Upper lobe of right lung (tissue), 1 donor: Measurements from ENCODE around the gene TLCD3B. TPM values are rescaled to one million over a fixed set of nuclear protein-coding genes. Genes with fewer than 3 reads are reported as not detected.

ENCODE experiments used
- ATAC-seq: fragments of 200-7000 bp; cut with Tn5 transposase; one replicate; pipeline ENCODE4 v1.9.1; 2020; ENCODE audit warnings: mild to moderate bottlenecking, moderate library complexity
- DNase-seq: peaks from one replicate; pipeline ENCODE4 v3.0.0-alpha.2; 2020
- H3K27ac ChIP-seq: fragments of 200-600 bp; one replicate; pipeline ENCODE4 v1.8.0; 2022
- H3K27me3 ChIP-seq: fragments of 200-600 bp; one replicate; pipeline ENCODE4 v1.8.0; 2022; ENCODE audit warnings: mild to moderate bottlenecking
- H3K36me3 ChIP-seq: fragments of 200-600 bp; one replicate; pipeline ENCODE4 v1.8.0; 2022
- H3K4me1 ChIP-seq: fragments of 200-600 bp; one replicate; pipeline ENCODE4 v1.8.0; 2022
- H3K4me3 ChIP-seq: fragments of 200-600 bp; one replicate; pipeline ENCODE4 v1.8.0; 2022; ENCODE audit warnings: mild to moderate bottlenecking
- H3K9me3 ChIP-seq: fragments of 200-600 bp; one replicate; pipeline ENCODE4 v1.8.0; 2022
- intact Hi-C: fragments of 100-400 bp; cut with DNase I; formaldehyde crosslinking; loops from one replicate; pipeline ENCODE4 v1.11.0; 2022
- total RNA-seq: library from RNA; stranded (reverse); fragmentation: NEBNext Ultra II Directional; extraction: Animal tissue kit (Norgen Biotek cat#: 25700); gene quantifications from one replicate; pipeline ENCODE4 v1.2.1, GENCODE V29; 2021
- TF ChIP-seq, protein P1 (sequence below): fragments of 200-600 bp; IDR thresholded peaks from one replicate; pipeline ENCODE4 v1.8.0; 2022; ENCODE audit warnings: antibody characterized with exemption
- donor health status: DM: no; HTN: yes; CAD: no; lungs with severe emphysema.

TLCD3B gene
- total RNA-seq, 1 donor from 2014 or later, result not detected

DNA sequence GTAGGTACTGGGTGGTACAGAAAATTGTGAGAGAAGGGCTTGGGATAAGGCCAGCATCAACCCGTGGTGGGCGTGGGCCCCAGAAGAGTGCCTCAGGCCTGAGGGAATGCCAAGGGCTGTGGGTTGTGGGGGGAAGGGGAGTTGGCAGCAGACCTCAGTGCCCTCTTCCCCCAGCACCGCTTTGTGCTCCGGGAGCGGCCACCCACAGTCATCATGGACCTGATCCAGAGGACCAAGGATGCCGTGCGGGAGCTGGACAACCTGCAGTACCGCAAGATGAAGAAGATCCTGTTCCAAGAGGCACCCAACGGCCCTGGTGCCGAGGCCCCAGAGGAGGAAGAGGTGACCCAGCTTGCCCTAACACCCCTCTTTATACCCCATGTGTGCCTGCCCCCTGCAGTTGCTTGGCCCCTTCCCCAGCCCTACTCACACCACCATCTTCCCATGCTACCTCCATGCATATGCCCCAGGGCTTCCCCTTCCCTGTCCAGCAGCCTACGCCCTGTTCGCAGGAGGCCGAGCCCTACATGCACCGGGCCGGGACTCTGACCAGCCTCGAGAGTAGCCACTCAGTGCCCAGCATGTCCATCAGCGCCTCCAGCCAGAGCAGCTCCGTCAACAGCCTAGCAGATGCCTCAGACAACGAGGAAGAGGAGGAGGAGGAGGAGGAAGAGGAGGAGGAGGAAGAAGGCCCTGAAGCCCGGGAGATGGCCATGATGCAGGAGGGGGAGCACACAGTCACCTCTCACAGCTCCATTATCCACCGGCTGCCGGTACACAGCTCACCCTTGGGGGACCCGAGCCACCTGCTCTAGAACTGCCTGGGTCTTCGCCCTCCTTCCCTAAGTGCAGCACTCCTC, 48.3 kb downstream of the TLCD3B start:
- no peaks in the 10 kb centered on the region for H3K9me3 ChIP-seq
- H3K27ac ChIP-seq, result peak overlapping the region; percentile 43
- no peaks in the 10 kb centered on the region for H3K27me3 ChIP-seq
- intact Hi-C loops, result no loop called here
- H3K4me1 ChIP-seq, result peaks cover 13% of the 10 kb centered on the region
- no peak for ATAC-seq
- H3K36me3 ChIP-seq, result peaks cover 100% of the 10 kb centered on the region
- H3K4me3 ChIP-seq, result no peak overlapping the region
- no peak for DNase-seq
- TF ChIP-seq, protein P1, sequence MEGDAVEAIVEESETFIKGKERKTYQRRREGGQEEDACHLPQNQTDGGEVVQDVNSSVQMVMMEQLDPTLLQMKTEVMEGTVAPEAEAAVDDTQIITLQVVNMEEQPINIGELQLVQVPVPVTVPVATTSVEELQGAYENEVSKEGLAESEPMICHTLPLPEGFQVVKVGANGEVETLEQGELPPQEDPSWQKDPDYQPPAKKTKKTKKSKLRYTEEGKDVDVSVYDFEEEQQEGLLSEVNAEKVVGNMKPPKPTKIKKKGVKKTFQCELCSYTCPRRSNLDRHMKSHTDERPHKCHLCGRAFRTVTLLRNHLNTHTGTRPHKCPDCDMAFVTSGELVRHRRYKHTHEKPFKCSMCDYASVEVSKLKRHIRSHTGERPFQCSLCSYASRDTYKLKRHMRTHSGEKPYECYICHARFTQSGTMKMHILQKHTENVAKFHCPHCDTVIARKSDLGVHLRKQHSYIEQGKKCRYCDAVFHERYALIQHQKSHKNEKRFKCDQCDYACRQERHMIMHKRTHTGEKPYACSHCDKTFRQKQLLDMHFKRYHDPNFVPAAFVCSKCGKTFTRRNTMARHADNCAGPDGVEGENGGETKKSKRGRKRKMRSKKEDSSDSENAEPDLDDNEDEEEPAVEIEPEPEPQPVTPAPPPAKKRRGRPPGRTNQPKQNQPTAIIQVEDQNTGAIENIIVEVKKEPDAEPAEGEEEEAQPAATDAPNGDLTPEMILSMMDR, result no peak

DNA sequence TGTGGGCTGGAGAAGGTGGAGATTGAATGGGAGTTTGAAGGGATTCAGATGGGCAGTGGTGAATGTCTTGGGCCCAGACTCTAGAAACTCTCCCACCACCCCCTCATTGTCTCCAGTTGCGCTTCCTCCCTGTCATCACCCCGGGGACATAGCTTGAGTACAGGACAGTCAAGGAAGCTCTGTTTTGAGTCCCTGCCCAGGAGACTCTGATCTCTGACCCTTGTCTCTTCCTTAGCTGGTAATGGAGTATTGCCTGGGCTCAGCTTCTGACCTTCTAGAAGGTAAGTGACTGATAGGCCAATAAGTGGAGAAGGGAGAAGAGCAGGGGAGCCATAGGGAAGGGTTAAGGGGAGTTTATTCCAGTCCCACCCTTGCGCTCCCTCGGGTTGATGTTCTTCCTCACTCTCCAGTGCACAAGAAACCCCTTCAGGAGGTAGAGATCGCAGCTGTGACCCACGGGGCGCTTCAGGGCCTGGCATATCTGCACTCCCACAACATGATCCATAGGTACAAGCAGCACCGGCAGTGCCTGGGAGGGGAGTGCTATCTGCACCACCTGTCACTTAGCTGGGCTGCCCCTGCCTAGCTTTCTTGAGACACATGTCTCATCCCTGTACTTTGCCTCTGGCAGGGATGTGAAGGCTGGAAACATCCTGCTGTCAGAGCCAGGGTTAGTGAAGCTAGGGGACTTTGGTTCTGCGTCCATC, 52.4 kb downstream of the TLCD3B start:
- DNase-seq (peak; percentile 42), ATAC-seq (no peak)
- intact Hi-C loops, result no loop called here
- no peaks in the 10 kb centered on the region for H3K9me3 ChIP-seq
- peaks cover 60% of the 10 kb centered on the region for H3K36me3 ChIP-seq
- H3K4me3 ChIP-seq, result no peak overlapping the region
- no peaks in the 10 kb centered on the region for H3K27me3 ChIP-seq
- H3K27ac ChIP-seq, result peak overlapping the region; percentile 93
- peaks cover 33% of the 10 kb centered on the region for H3K4me1 ChIP-seq
- TF ChIP-seq, protein P1, result no peak

DNA sequence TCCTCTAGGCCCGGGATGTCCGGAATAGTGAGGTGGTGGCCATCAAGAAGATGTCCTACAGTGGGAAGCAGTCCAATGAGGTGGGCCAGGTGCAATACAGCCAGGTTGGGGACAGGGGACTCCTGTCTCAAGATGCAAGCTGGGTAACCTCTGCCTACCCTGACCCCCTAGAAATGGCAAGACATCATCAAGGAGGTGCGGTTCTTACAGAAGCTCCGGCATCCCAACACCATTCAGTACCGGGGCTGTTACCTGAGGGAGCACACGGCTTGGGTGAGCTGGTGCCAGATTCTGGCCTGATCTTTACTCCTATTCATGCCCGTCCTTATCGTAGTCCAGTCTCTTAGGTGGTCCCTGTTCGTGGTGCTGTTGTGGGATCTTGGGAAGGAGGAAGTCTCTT, 53.0 kb downstream of the TLCD3B start:
- Histone ChIP-seq H3K36me3 (peaks cover 54% of the 10 kb centered on the region), H3K27ac (peak overlapping the region; percentile 93), H3K27me3 (no peaks in the 10 kb centered on the region), H3K4me1 (peaks cover 33% of the 10 kb centered on the region), H3K4me3 (no peak overlapping the region), H3K9me3 (no peaks in the 10 kb centered on the region)
- ATAC-seq (no peak), DNase-seq (no peak)
- TF ChIP-seq, protein P1, result no peak
- intact Hi-C loops, result no loop called here

DNA sequence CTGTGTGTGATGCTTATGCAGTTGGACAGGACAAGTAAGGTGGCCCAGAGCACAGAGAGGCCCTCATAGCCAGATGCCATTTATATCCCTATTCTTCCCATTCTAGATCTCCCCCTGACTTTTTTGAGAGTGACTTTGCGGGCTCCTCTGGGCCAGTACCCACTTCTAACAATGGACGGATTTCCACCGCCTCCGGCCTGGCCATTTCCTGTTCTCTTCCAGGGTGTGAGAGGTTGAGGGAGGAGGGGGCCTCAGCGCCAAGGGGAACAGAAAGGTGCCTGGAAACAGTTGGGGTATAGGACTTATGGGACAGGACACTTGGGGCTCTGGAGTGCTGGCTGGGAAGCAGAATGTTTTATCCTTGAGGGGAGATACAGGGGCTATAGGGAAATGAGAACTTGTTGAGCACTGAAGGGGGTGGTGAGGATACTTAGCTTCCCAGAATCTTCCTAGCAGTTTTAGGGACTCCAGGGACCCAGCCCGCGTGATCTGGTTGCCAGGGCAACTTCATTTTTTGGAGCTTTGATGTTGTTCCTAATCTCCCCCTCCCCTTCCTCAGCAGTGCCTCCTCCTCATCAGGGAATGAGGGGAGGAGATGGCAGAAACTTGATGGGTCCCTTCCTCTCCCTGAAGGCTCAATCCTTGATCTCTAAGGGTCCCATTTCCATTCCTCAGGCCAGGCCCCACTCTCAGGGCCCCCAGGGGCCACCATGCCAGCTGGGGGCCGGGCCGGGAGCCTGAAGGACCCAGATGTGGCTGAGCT, 53.8 kb downstream of the TLCD3B start:
- peak overlapping the region; percentile 99 for H3K4me3 ChIP-seq
- TF ChIP-seq, protein P1, result no peak
- H3K4me1 ChIP-seq, result peaks cover 33% of the 10 kb centered on the region
- DNase-seq (no peak), ATAC-seq (no peak)
- intact Hi-C loops, result no loop called here
- no peaks in the 10 kb centered on the region for H3K27me3 ChIP-seq
- peak overlapping the region; percentile 93 for H3K27ac ChIP-seq
- peaks cover 48% of the 10 kb centered on the region for H3K36me3 ChIP-seq
- no peaks in the 10 kb centered on the region for H3K9me3 ChIP-seq

DNA sequence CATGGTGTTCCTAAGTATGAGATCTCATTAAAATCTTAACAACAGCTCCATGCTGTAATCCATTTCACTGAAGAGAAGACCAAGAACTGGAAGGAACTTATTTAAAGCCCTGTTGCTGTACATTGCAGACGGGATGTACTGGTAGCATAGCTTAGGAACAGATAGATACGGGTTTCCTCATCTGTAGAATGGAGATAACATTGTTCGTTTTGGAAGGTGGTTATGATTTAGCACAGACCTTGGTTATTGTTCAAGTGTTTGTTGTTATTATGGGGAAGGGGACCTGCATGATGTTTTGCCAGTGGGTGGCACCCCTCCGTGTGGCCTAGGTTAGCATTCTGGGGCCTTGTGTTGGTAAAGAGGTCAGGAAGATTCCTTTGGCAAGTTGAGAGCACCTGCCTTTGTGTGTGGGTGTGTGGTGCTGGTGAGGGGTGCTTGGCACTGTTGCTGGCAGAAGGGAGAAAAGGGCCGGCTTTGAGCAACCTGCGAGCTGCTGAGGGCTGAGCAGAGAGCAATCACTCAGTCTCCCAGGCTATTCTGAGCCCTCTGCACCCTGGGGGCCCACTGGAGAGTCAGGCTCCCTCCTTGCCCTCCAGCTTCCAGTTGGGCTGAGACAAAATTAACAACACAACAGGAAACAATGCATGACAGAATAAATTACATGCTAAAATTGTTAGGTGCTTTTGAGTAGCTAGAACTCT, 55.1 kb downstream of the TLCD3B start:
- TF ChIP-seq, protein P1, result no peak
- H3K4me3 ChIP-seq, result peak overlapping the region; percentile 99
- DNase-seq, result no peak

More for the DNA sequence above, 55.1 kb downstream of the TLCD3B start:
- H3K4me1 ChIP-seq, result peaks cover 33% of the 10 kb centered on the region
- no peaks in the 10 kb centered on the region for H3K27me3 ChIP-seq
- no peak for ATAC-seq
- intact Hi-C loops, result no loop called here
- peak overlapping the region; percentile 93 for H3K27ac ChIP-seq
- H3K9me3 ChIP-seq, result no peaks in the 10 kb centered on the region
- H3K36me3 ChIP-seq, result peaks cover 45% of the 10 kb centered on the region
